WTC11 (cell line): ENCODE measurements around the gene MTFMT. TPM values are rescaled to one million over a fixed set of nuclear protein-coding genes. Genes with fewer than 3 reads are reported as not detected.

Experiments
- ATAC-seq: fragments of 200-7000 bp; cut with Tn5 transposase; 2 replicates; pipeline ENCODE4 v1.10.0; 2021; ENCODE audit warnings: mild to moderate bottlenecking, moderate library complexity
- CTCF ChIA-PET: fragments of 300-600 bp; sonication (Branson Sonifier 250); formaldehyde crosslinking; loops from one replicate; lab custom pipeline; 2021; ENCODE audit warnings: antibody characterized with exemption; lab: Charles Lee
- POLR2A ChIA-PET: fragments of 350-600 bp; sonication (Branson Sonifier 250); formaldehyde crosslinking; loops from one replicate; lab custom pipeline; 2021; ENCODE audit warnings: antibody characterized with exemption; lab: Charles Lee
- DNase-seq: peaks from one replicate; pipeline ENCODE4 v3.0.0; 2021; ENCODE audit warnings: low spot score
- H3K27ac Mint-ChIP-seq: 2 replicates; pipeline ENCODE4 v1.8.0; 2021; ENCODE audit warnings: mixed read lengths
- H3K27me3 Mint-ChIP-seq: 2 replicates; pipeline ENCODE4 v1.8.0; 2021; ENCODE audit warnings: low read depth, mild to moderate bottlenecking, moderate library complexity, mixed read lengths
- H3K36me3 Mint-ChIP-seq: 2 replicates; pipeline ENCODE4 v1.8.0; 2021; ENCODE audit warnings: mixed read lengths
- H3K4me1 Mint-ChIP-seq: 2 replicates; pipeline ENCODE4 v1.8.0; 2022; ENCODE audit warnings: mixed read lengths
- H3K4me3 Mint-ChIP-seq: 2 replicates; pipeline ENCODE4 v1.8.0; 2021; ENCODE audit warnings: mild to moderate bottlenecking, moderate library complexity, mixed read lengths
- H3K9me3 Mint-ChIP-seq: 2 replicates; pipeline ENCODE4 v1.8.0; 2021; ENCODE audit warnings: mixed read lengths
- AFF4 ChIP-seq: sonication (generic); formaldehyde crosslinking; IDR thresholded peaks from 2 replicates; pipeline ENCODE4 v1.8.1; 2023; ENCODE audit warnings: mild to moderate bottlenecking, missing genetic modification reagents, borderline replicate concordance
- ARID4B ChIP-seq: sonication (generic); formaldehyde crosslinking; IDR thresholded peaks from 2 replicates; pipeline ENCODE4 v1.8.0; 2023; ENCODE audit warnings: missing genetic modification reagents, mild to moderate bottlenecking, borderline replicate concordance
- ETV6 ChIP-seq: sonication (generic); formaldehyde crosslinking; IDR thresholded peaks from 2 replicates; pipeline ENCODE4 v1.8.1; 2022; ENCODE audit warnings: mild to moderate bottlenecking, missing genetic modification reagents
- HMGA2 ChIP-seq: fragments of 250-450 bp; sonication (Bioruptor Pico); IDR thresholded peaks from 2 replicates; pipeline ENCODE4 v1.4.0; 2021; ENCODE audit warnings: mild to moderate bottlenecking, moderate library complexity
- HMGXB4 ChIP-seq: sonication (generic); formaldehyde crosslinking; IDR thresholded peaks from 2 replicates; pipeline ENCODE4 v1.8.1; 2023; ENCODE audit warnings: mild to moderate bottlenecking, moderate library complexity, missing genetic modification reagents
- NR1H2 ChIP-seq: sonication (generic); formaldehyde crosslinking; IDR thresholded peaks from 2 replicates; pipeline ENCODE4 v1.9.0; 2021; ENCODE audit warnings: mild to moderate bottlenecking, moderate library complexity, missing genetic modification reagents
- NR2C2 ChIP-seq: sonication (generic); formaldehyde crosslinking; IDR thresholded peaks from 2 replicates; pipeline ENCODE4 v1.8.0; 2022; ENCODE audit warnings: mild to moderate bottlenecking, missing genetic modification reagents
- PRDM15 ChIP-seq: sonication (generic); formaldehyde crosslinking; IDR thresholded peaks from 2 replicates; pipeline ENCODE4 v1.8.0; 2022; ENCODE audit warnings: missing genetic modification reagents
- RELA ChIP-seq: sonication (generic); formaldehyde crosslinking; IDR thresholded peaks from 2 replicates; pipeline ENCODE4 v1.8.1; 2022; ENCODE audit warnings: missing genetic modification reagents, mild to moderate bottlenecking, borderline replicate concordance
- RORB ChIP-seq: fragments of 250-450 bp; sonication (Bioruptor Pico); IDR thresholded peaks from 2 replicates; pipeline ENCODE4 v1.9.0; 2021; ENCODE audit warnings: mild to moderate bottlenecking
- TCF7 ChIP-seq: sonication (generic); formaldehyde crosslinking; IDR thresholded peaks from 2 replicates; pipeline ENCODE4 v1.8.0; 2022; ENCODE audit warnings: mild to moderate bottlenecking, low read depth, missing genetic modification reagents, moderate library complexity
- ZNF281 ChIP-seq: sonication (generic); formaldehyde crosslinking; IDR thresholded peaks from 2 replicates; pipeline ENCODE4 v1.8.0; 2023; ENCODE audit warnings: mild to moderate bottlenecking, missing genetic modification reagents
- ZNF512 ChIP-seq: sonication (generic); formaldehyde crosslinking; IDR thresholded peaks from 2 replicates; pipeline ENCODE4 v1.8.1; 2022; ENCODE audit warnings: missing genetic modification reagents, borderline replicate concordance
- ZNF671 ChIP-seq: fragments of 250-450 bp; sonication (Bioruptor Pico); IDR thresholded peaks from 2 replicates; pipeline ENCODE4 v1.8.0; 2021; ENCODE audit warnings: mild to moderate bottlenecking
- total RNA-seq: library from RNA; stranded (reverse); gene quantifications from 3 replicates; pipeline ENCODE4 v1.2.3, GENCODE V29; 2021

MTFMT gene
- total RNA-seq, 1 experiment from 2014 or later = 26.7 TPM

GRCh38 chr15:65066635-65067316 is 37.3 kb upstream of the MTFMT start (continued):
- TF ChIP-seq ARID4B = no peak
- no peak for TF ChIP-seq TCF7 (CRISPR knock-in tag)
- no peak for TF ChIP-seq HMGA2
- no peak for TF ChIP-seq AFF4
- no peak for TF ChIP-seq ETV6 (CRISPR knock-in tag)
- TF ChIP-seq RORB (CRISPR knock-in tag) = no peak
- TF ChIP-seq HMGXB4 (CRISPR knock-in tag) = no peak
- TF ChIP-seq ZNF671 (CRISPR knock-in tag) = no peak
- no peak for TF ChIP-seq PRDM15 (CRISPR knock-in tag)

GRCh38 chr15:65066001-65066634 is 36.7 kb upstream of the MTFMT start:
- ChIA-PET CTCF (interaction anchor here (1.0 to 20.3 kb wide), 8 partner anchors 11 to 220 kb away, joined by 3 to 292 read pairs (median 29); partner anchors contain the start of gene KBTBD13), POLR2A (interaction anchor here (2.4 to 2.7 kb wide), 2 partner anchors 17 to 36 kb away, joined by 11 to 12 read pairs; no protein-coding TSS in a partner anchor)
- Mint-ChIP-seq H3K4me3 (0 out of 2 replicates have a peak overlapping the region, but pooled peaks have one; percentile 76), H3K27me3 (peaks cover 21% of the 10 kb centered on the region), H3K27ac (no peak overlapping the region), H3K9me3 (no peaks in the 10 kb centered on the region), H3K4me1 (peaks cover 26% of the 10 kb centered on the region), H3K36me3 (no peaks in the 10 kb centered on the region)
- no peak for ATAC-seq
- DNase-seq = no peak
- TF ChIP-seq ZNF281 = no peak
- peak; percentile 93; the same call in 1 of the 2 replicates for TF ChIP-seq ZNF512 (CRISPR knock-in tag)
- TF ChIP-seq NR2C2 (CRISPR knock-in tag) = no peak
- TF ChIP-seq RELA (CRISPR knock-in tag) = no peak
- TF ChIP-seq NR1H2 (CRISPR knock-in tag) = no peak
